ENCODE data around the gene MYO16.

The MYO16 gene

DNA sequence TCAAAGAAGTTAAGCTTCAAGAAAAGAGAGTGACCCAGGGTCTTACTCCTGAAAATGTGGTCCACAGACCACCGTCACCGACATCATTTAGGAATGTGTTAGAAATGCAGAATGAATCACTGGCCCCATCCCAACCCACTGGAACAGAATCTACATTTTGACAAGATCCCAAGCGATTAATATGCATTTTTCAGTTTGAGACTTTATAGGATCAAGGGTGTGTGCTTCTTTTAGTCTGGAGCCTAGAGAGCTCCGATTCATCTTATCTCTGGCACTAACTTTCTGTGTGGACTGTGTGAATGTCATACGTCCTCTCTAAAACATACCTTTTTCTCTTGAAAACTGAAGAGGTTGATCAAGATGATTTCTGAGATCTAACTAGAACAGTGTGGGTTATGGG lies 484.8 kb downstream of the MYO16 start:
- DNase-seq (ENCODE audit: extremely low read depth in 1 of 2, low read depth in 1 of 2) = no peak

DNA sequence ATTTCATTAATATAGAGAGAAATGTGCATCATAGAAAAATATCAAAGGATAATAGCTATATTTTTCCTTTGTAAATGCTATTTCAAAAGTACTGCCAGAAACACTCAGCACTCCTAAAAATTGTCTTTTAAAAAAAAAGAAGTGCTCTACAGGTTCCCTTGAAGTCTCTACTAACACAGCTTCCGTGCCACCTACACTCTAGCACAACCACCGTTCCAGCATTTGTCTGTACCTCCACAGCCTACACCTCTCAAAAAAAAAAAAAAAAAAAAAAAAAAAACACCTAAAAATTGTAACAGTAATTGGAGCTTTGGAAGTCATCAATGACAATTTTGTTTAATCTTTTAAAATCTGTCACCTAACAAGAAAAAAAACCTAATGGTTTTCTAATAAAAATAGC lies 485.6 kb downstream of the MYO16 start:
- DNase-seq (ENCODE audit: extremely low read depth in 1 of 2, low read depth in 1 of 2) = no peak

- no peak for DNase-seq (ENCODE audit: extremely low read depth in 1 of 2, low read depth in 1 of 2)
Measured at GRCh38 chr13:109118521-109118920, 489.1 kb downstream of the MYO16 start.

DNA sequence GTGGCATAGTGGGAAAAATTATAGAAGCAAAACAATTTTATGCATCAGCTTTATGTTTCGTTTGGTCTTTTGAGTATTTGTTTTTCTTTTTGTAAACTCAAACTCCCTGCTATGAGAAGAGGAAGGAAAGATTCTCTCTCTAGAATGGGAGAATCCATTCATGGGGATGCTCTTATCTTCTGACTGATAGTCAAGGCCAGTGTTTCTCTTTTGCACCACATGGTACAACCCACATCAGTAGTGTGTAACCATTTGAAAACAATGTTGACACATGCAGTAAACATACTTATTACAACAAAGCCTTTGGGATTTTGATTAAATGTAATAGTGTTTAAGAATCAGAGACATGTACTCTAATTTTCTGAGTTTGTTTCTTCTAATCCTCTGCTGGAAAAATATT lies 490.5 kb downstream of the MYO16 start:
- DNase-seq (ENCODE audit: extremely low read depth in 1 of 2, low read depth in 1 of 2) = no peak

DNA sequence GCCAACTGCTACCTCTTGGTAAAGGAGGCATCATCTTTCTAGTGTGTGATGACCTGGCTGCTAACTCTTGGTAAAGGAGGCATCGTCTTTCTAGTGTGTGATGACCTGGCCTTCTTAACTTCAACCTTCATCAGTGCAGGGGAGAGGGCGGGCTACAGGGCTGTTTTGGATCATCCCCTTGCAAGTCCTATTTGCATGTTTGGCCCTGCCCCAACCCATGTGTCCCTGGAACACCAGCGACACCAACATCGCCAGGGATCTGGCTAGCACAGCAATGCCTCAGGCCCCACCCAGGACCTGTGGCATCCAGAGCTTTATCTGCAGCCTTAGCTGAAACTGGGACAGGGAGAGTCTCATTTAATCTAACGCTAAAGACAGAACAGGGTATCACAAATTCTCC lies 492.4 kb downstream of the MYO16 start:
- no peak for DNase-seq (ENCODE audit: extremely low read depth in 1 of 2, low read depth in 1 of 2)

DNA sequence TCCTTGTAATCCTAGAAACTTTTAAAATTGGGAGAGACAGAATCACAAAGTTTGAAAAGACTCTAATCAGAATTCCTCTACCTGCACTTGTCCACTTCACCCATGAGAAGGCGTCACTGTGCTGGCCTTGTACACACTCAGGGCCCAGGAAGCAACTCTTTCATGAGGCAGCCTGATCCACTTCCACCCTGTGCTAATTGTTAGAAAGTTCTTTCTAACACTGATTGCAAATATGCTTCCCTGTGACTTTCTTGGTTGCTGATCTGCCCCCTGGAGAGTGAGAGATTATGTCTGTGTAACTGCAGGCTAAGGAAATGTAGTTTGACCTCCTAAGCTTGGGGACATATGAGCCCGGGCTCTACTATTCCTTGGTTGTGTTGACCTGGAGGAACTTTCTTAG lies 494.6 kb downstream of the MYO16 start:
- DNase-seq (ENCODE audit: extremely low read depth in 1 of 2, low read depth in 1 of 2) = no peak

DNA sequence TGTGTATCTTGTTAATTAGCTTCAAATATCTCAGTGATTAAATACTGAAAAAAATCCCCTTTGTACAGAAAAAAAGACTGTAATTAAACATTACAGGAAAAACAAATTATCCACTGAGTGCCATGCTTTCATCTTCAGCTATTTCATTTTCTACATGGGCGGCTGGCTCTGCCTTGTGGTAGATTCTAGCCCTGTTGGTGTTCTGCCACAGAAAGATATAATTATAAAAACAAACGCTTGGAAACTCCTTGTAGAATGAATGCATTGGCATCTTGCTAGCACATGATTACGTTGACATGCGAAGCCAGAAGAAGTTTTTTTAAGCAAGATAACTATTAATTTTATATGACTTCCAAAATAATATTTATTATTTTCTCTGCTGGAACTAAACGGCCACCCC lies 496.8 kb downstream of the MYO16 start:
- no peak for DNase-seq (ENCODE audit: extremely low read depth in 1 of 2, low read depth in 1 of 2)

DNA sequence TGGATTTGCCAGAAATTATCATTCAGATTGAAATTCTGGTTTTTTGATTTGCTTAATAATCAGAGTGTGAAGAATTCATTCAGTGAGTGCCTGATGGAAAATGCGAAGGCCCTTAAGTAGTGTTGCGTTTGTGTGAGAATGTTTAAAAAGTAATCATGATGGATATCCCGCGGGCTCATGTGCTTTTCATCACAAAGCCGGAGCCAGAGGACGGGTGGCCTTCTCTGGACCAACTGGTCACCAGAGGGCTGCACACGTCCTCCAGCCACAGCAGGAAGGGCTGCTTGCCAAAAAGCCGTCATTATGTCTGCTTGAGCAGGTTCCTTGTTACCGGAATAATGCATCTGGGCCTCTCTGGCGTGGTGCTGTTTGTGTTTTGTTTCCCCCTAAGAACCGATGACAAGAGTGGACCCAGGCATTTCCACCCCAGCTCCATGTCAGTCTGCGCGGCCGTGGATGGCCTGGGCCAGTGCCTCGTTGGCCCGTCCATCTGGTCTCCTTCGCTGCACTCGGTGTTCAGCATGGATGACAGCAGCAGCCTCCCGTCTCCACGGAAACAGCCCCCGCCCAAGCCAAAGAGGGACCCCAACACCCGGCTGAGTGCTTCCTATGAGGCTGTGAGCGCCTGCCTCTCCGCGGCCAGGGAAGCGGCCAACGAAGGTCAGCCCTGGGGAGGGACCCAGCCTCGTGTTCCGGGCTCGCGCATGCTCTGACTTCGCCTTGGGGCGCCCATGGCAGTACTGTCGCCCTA lies 497.7 kb downstream of the MYO16 start:
- DNase-seq (ENCODE audit: extremely low read depth in 1 of 2, low read depth in 1 of 2) = no peak

GRCh38 chr13:109128121-109128520 lies 498.7 kb downstream of the MYO16 start:
- DNase-seq (ENCODE audit: extremely low read depth in 1 of 2, low read depth in 1 of 2) = no peak

- DNase-seq (ENCODE audit: extremely low read depth in 1 of 2, low read depth in 1 of 2) = no peak
Measured at GRCh38 chr13:109130093-109130835, 500.9 kb downstream of the MYO16 start.

DNA sequence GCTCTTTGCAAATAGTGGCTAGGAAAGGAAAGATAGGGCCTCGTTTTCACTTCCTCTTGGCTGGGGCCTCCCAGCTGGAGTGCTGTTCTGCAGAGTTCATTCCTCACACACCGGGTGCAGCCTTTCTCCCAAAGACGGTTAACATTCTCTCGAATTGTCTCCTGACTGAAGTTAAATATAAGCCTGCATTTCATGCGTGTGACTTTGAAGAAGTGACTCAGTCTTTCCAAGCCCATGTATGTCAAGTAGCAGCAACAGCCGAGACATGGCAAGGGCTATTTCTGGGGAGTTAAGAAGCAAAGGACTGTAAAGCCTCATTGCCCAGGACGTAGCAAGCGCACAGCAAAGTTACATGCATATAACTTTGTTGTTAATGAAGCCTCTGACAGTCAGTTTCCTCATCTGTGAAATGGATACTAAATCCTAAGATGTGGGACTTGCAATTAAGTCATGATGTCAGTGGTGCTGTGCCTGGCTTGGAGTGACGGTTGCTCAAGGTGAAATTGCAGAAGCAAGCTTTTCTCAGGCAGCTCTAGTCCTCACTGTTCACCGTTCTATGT lies 502.4 kb downstream of the MYO16 start:
- no peak for DNase-seq (ENCODE audit: extremely low read depth in 1 of 2, low read depth in 1 of 2)

DNA sequence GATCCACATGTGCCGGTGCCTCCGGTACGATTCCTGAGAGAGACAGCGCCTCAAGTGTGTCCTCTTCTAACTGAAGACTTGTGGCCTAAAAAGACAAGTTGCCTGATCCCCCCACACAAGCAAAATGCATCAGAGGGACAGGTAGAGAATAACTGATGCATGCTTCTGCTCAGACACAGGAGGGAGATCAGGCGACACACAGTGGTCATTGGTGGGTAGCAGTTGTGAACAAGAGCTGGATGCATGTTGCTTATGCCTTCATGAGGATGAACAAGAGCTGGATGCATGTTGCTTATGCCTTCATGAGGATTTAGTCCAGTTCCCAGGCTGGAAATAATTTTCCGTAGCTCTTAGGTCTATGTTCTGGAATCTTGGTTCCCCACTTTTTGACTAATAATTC lies 505.6 kb downstream of the MYO16 start:
- DNase-seq (ENCODE audit: extremely low read depth in 1 of 2, low read depth in 1 of 2) = no peak

DNA sequence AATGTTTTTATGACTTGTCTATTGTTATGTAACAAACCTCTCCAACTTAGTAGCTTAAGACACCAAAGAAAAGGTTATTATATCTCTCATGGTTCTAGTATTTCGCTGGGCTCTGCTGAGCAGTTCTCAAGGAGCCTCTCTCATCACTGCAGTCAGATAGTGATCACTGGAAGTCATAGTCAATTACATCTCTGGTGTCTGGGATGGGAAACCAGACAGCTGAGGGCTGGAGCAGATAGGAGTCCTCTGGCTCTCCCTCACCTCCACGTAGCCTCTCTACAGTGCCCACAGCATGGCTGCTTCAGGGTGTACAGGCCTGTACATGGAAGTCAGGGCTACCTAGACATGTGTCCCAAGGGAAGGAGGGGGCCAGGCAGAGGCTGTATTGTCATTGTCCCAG lies 507.5 kb downstream of the MYO16 start:
- no peak for DNase-seq (ENCODE audit: extremely low read depth in 1 of 2, low read depth in 1 of 2)

DNA sequence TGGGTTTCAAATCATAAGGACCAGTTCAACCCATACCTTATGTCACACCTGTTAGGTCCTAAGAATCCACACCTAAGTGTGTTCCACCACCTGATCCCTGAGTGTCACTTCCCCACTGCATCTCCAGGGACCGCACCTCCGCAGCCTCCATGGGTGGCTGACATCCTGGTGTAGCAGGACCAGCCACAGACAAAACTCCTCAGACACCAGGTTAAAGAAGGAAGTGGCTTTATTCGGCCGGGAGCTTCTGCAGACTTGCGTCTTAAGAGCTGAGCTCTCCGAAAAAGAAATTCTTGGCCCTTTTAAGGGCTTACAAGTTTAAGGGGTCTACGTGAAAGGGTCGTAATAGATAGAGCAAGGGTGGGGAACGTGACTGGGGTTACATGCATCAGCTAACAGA lies 509.9 kb downstream of the MYO16 start:
- no peak for DNase-seq (ENCODE audit: extremely low read depth in 1 of 2, low read depth in 1 of 2)

DNA sequence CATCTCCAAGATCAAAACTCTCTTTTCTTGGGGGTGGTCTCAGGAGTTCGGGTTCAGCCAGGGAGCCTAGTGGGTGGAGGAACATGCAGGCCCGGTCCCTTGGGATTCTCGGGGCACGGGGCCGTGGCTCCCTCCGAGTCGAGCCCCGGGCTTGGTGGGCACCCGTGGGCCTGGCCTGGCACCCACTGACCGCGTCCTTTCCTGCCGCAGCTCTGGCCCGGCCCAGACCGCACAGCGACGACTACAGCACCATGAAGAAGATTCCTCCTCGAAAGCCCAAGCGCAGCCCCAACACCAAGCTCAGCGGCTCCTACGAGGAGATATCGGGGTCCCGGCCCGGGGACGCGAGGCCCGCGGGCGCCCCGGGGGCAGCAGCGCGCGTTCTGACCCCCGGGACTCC lies 510.6 kb downstream of the MYO16 start:
- DNase-seq (ENCODE audit: extremely low read depth in 1 of 2, low read depth in 1 of 2) = no peak

- no peak for DNase-seq (ENCODE audit: extremely low read depth in 1 of 2, low read depth in 1 of 2)
Measured at GRCh38 chr13:109140479-109141349, 511.3 kb downstream of the MYO16 start.

DNA sequence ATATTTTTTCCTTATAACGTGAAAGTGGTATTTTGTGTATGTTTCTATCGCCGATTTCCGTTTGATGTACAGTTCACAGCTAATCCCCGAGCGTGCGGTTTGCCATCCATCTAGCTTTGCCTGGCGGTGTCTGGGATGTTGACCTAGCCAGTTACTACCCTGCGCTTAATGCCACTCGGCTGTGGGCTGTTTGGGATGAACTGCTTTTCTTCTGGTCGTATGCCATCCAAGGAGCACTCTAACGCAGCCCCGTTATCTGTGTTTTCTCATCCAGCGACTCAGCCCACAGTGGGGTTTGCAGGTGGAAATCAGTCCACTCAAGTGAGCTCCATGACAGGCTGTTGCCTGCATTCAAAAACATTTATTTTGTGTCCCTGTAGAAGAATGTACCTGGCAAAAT lies 512.3 kb downstream of the MYO16 start:
- DNase-seq (ENCODE audit: extremely low read depth in 1 of 2, low read depth in 1 of 2) = no peak

DNA sequence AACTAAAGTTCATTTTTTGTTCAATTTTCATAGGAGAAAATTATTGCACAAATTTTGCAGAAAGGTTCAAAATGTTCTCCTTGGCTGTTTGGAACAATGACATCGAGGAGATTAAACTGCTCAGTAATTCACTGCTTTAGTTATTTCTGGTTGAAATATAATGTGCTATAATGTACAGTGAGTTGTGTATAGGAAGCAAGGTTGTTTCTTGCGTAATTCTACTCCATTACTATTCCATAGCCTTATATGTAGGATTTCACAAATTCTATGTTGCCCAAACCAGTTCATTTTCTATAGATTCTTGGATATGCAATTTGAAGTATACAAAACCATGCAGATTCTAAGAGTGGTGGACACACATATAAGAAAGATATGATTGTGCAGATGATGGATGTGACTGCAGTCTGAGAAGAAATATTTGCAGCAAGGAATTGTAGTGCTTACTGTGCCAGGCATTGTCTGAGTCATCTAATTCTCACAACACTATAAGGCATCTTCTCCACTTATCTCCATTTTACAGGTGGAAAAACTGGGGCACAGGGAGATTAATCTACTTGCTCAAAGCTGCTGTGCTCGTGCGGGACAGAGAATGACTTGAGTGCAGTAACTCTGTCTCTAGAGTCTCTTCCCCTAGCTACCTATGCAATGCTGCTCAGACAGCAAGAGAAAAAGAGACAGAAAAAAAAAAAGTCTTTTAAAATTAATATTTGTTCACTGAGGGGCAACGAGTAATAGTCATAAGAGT lies 515.5 kb downstream of the MYO16 start:
- DNase-seq (ENCODE audit: extremely low read depth in 1 of 2, low read depth in 1 of 2) = no peak

DNA sequence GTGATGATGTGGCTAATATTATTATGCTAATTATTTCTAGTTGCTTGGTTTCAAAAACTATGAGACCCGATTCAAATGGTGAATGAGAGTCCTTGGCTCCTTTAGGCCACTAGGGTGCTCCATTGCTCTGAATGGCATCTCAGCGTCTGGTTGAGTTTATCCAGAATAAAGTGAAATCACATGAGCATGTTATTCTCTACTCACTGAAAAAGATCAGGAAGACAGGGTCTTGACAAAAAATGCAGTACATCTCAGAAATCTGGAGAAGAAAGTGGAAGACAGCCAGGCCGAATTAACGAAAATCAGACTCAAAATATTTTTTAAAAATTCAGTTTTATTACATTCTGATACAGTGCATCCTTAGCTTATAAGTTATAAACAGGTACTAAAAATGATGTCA lies 516.2 kb downstream of the MYO16 start:
- no peak for DNase-seq (ENCODE audit: extremely low read depth in 1 of 2, low read depth in 1 of 2)

DNA sequence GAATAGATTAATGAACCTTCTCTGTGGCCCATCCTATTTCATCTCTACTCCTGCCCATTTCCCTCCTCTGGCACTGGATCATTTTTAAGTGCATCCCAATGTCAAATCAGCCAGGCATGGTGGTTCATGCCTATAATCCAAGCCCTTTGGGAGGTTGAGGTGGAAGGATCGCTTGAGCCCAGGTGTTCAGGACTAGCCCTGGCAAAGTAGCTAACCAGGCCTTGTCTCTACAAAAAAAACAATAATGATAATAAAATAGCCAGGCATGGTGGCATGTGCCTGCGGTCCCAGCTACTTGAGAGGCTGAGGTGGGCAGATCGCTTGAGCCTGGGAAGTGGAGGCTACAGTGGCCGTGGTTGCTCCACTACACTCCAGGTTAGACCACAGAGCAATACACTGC lies 517.0 kb downstream of the MYO16 start:
- no peak for DNase-seq (ENCODE audit: extremely low read depth in 1 of 2, low read depth in 1 of 2)

All from stimulated activated CD8-positive, alpha-beta memory T cell treated with anti-CD3 and anti-CD28 coated beads, Interleukin-7, amount 100 ng/mL, for 48 hours (primary cell).